NB4 (cell line): ENCODE measurements around the gene SSX2IP.
A peak's percentile ranks its signal among the peaks of the same experiment; 100 is the strongest.
"Not testable (repeated sequence)": the region's sequence is repeated elsewhere in the genome, so short reads cannot be mapped to it uniquely, and the experiment has no call there.

ENCODE experiments used
- DNase-seq: peaks from one replicate; pipeline ENCODE4 v3.0.0; 2010; ENCODE audit warnings: low read depth
- H3K4me3 ChIP-seq: one replicate; pipeline ENCODE4 v1.5.1; 2011; ENCODE audit warnings: mild to moderate bottlenecking, low read depth, low read length, moderate library complexity
- CTCF ChIP-seq: IDR thresholded peaks from one replicate; pipeline ENCODE4 v1.5.1; 2012; ENCODE audit warnings: low read depth, low read length
- MYC ChIP-seq: IDR thresholded peaks from 2 replicates; pipeline ENCODE4 v1.6.1; 2011; ENCODE audit warnings: low read depth, low read length
- POLR2A ChIP-seq: IDR thresholded peaks from 2 replicates; pipeline ENCODE4 v1.6.1; 2011; ENCODE audit warnings: mild to moderate bottlenecking; ENCODE audit not compliant: insufficient read length; ENCODE audit errors: extremely low read depth
- TF ChIP-seq, protein P1 (sequence below): IDR thresholded peaks from 2 replicates; pipeline ENCODE4 v1.6.1; 2011; ENCODE audit warnings: low read depth, low read length

Gene SSX2IP

GRCh38 chr1:84735483-84735882 is 45.2 kb upstream of the SSX2IP start:
- H3K4me3 ChIP-seq: no peak overlapping the region
- no peak for DNase-seq
- TF ChIP-seq POLR2A (no peak), MYC (no peak), CTCF (no peak)
- TF ChIP-seq, protein P1, sequence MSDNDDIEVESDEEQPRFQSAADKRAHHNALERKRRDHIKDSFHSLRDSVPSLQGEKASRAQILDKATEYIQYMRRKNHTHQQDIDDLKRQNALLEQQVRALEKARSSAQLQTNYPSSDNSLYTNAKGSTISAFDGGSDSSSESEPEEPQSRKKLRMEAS: no peak

DNA sequence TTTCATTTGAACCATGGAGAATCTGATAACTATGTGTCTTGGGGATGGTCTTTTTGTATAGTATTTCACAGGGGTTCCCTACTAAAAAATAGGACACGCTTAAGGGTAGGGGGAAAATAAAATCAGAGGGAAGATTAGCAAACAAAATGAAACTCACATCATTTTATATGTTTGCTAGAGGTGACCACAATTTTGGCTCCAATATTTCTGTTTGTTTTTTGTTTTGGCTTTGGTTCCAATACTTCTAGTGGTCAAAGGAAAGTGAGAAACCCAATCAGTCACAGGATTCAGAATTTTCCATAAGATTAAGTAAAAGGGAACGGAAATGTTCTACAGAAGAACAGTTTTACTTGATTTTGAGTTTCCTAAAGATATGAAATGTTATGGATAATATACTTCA is 42.3 kb upstream of the SSX2IP start:
- DNase-seq: no peak
- TF ChIP-seq, protein P1: no peak
- no peak for TF ChIP-seq POLR2A
- TF ChIP-seq MYC: no peak
- no peak for TF ChIP-seq CTCF
- H3K4me3 ChIP-seq: no peak overlapping the region

DNA sequence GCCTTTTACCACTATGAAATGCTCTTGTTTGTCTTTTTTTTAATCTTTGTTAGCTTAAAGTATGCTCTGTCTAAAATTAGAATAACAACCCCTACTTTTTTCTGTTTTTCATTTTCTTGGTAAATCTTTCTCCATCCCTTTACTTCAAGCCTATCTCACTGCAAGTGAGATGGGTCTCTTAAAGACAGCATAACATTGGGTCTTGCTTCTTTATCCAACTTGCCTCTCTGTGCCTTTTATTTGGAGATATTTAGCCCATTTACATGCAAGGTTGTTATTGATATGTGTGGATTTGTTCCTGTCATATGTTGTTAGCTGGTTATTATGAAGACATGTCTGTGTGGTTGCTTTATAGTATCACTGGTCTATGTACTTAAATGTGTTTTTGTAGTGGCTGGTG is 41.3 kb upstream of the SSX2IP start:
- no peak overlapping the region for H3K4me3 ChIP-seq
- TF ChIP-seq POLR2A: no peak
- TF ChIP-seq, protein P1: no peak
- no peak for TF ChIP-seq CTCF
- no peak for TF ChIP-seq MYC
- no peak for DNase-seq

DNA sequence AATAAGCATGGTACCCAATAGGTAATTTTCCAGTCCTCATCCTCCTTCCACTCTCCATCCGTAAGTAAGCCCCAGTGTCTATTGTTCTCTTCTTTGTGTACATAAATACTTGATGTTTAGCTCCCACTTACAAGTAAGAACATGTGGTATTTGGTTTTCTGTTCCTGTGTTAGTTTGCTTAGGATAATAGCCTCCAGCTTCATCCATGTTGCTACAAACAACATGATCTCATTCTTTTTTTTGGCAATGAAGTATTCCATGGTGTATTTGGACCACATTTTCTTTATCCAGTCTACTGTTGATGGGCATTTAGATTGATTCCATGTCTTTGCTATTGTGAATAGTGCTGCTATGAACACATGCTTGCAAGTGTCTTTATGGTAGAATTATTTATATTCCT is 37.5 kb upstream of the SSX2IP start:
- not testable (repeated sequence) for H3K4me3 ChIP-seq, DNase-seq

DNA sequence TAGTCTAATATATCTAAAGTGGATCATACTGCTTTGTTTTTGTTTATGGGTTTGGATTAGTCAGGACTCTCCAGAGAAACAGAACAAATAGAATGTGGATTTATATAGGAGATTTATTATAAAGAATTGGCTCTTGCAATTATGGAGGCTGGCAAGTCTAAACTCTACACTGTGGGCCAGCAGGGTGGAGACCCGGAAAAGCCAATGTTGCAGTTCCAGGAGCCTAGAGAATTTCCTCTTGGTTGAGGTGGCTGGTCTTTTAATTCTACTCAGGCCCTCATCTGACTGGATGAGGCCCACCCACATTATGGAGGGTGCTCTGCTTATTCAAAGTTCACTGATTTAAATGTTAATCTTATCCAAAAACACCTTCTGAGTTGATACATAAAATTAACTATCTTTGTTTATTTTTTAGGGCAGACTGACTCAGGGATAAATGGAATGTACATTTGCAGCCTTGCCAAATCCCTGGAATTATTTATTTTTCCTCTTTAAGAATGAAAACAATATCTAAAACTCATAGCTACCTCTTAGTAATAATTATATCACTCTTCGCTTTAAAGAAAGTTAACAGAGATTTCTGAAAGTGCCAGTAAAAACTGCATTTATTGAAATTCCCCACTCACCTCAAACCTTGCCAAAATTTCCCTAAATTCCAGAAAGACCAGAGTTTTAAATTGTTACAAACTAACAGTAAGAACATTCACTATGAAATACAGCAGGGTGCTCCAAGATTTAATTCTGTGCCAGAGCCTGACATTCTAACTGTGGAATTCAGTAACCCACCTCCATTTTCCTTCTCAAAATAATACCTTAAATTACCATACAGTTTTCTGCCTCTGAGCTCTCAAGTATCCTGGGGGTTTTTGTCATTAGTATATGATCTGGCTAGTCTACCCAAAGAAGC is 36.6 kb upstream of the SSX2IP start:
- no peak for DNase-seq
- no peak overlapping the region for H3K4me3 ChIP-seq
- TF ChIP-seq POLR2A (no peak), MYC (no peak), CTCF (no peak)
- TF ChIP-seq, protein P1: no peak

GRCh38 chr1:84724128-84724860 is 34.0 kb upstream of the SSX2IP start:
- TF ChIP-seq, protein P1: no peak
- TF ChIP-seq MYC (no peak), POLR2A (no peak), CTCF (peak; percentile 60)

More at GRCh38 chr1:84724128-84724860, 34.0 kb upstream of the SSX2IP start:
- DNase-seq: peak; percentile 28
- no peak overlapping the region for H3K4me3 ChIP-seq
